ENCODE results near the gene SORCS2.

The SORCS2 gene

GRCh38 chr4:7638984-7639789 lies 446.8 kb downstream of the SORCS2 start:
- DNase-seq (no peak), ATAC-seq (replicated peaks) (peak; percentile 32)
- Mint-ChIP-seq H3K4me3 (no peak overlapping the region), H3K36me3 (ENCODE audit: insufficient read depth) (no peaks in the 10 kb centered on the region), H3K27ac (no peak overlapping the region), H3K4me1 (ENCODE audit: low read depth in 2 of 2) (peaks cover 9 to 14% of the 10 kb centered on the region in 2 donors), H3K27me3 (peaks cover 0 to 10% of the 10 kb centered on the region in 2 donors), H3K9me3 (no peaks in the 10 kb centered on the region)

GRCh38 chr4:7640136-7640535 lies 447.8 kb downstream of the SORCS2 start:
- H3K27me3 Mint-ChIP-seq, result peaks cover 0 to 2% of the 10 kb centered on the region in 2 donors
- no peaks in the 10 kb centered on the region for H3K9me3 Mint-ChIP-seq
- no peak for ATAC-seq (replicated peaks)
- H3K4me3 Mint-ChIP-seq, result no peak overlapping the region
- H3K4me1 Mint-ChIP-seq (ENCODE audit: low read depth in 2 of 2), result peaks cover 8% of the 10 kb centered on the region in 2 donors
- DNase-seq, result no peak
- peaks cover 5% of the 10 kb centered on the region for H3K36me3 Mint-ChIP-seq (ENCODE audit: insufficient read depth)
- no peak overlapping the region for H3K27ac Mint-ChIP-seq

GRCh38 chr4:7641712-7642111 lies 449.4 kb downstream of the SORCS2 start:
- Mint-ChIP-seq H3K4me1 (ENCODE audit: low read depth in 2 of 2) (peaks cover 9 to 16% of the 10 kb centered on the region in 2 donors), H3K27me3 (no peaks in the 10 kb centered on the region), H3K9me3 (peaks cover under 1 to 4% of the 10 kb centered on the region in 2 donors), H3K36me3 (ENCODE audit: insufficient read depth) (peaks cover 14% of the 10 kb centered on the region), H3K27ac (no peak overlapping the region), H3K4me3 (no peak overlapping the region)
- DNase-seq (no peak), ATAC-seq (replicated peaks) (no peak)

- Mint-ChIP-seq H3K4me3 (no peak overlapping the region), H3K36me3 (ENCODE audit: insufficient read depth) (peaks cover 14% of the 10 kb centered on the region), H3K4me1 (ENCODE audit: low read depth in 2 of 2) (peaks cover 21 to 28% of the 10 kb centered on the region in 2 donors), H3K27ac (peak overlapping the region in 1 of 2 donors; percentile 10), H3K9me3 (peaks cover 3 to 10% of the 10 kb centered on the region in 2 donors), H3K27me3 (no peaks in the 10 kb centered on the region)
- DNase-seq (no peak), ATAC-seq (replicated peaks) (no peak)
Measured at GRCh38 chr4:7642741-7643458, 450.6 kb downstream of the SORCS2 start.

- peaks cover 23% of the 10 kb centered on the region for H3K36me3 Mint-ChIP-seq (ENCODE audit: insufficient read depth)
- H3K4me1 Mint-ChIP-seq (ENCODE audit: low read depth in 2 of 2), result peaks cover 44 to 51% of the 10 kb centered on the region in 2 donors
Measured at GRCh38 chr4:7645158-7645557, 452.8 kb downstream of the SORCS2 start.

GRCh38 chr4:7645956-7646355 lies 453.6 kb downstream of the SORCS2 start:
- DNase-seq, result no peak

More at GRCh38 chr4:7645158-7645557, 452.8 kb downstream of the SORCS2 start:
- ATAC-seq (replicated peaks) (no peak), DNase-seq (no peak)
- Mint-ChIP-seq H3K9me3 (peaks cover 3 to 10% of the 10 kb centered on the region in 2 donors), H3K4me3 (peak overlapping the region in 1 of 2 donors; percentile 47), H3K27me3 (no peaks in the 10 kb centered on the region), H3K27ac (peak overlapping the region; percentile 81 to 97)

GRCh38 chr4:7646384-7647061 lies 454.2 kb downstream of the SORCS2 start:
- ATAC-seq (replicated peaks) (peak; percentile 21), DNase-seq (peak; percentile 33 to 48 (median 41))
- H3K27ac Mint-ChIP-seq, result peak overlapping the region; percentile 97 to 98
- peaks cover 3 to 10% of the 10 kb centered on the region in 2 donors for H3K9me3 Mint-ChIP-seq
- peaks cover 26% of the 10 kb centered on the region for H3K36me3 Mint-ChIP-seq (ENCODE audit: insufficient read depth)
- peaks cover 54 to 62% of the 10 kb centered on the region in 2 donors for H3K4me1 Mint-ChIP-seq (ENCODE audit: low read depth in 2 of 2)
- H3K4me3 Mint-ChIP-seq, result peak overlapping the region; percentile 61 to 74
- H3K27me3 Mint-ChIP-seq, result no peaks in the 10 kb centered on the region

More at GRCh38 chr4:7645956-7646355, 453.6 kb downstream of the SORCS2 start:
- Mint-ChIP-seq H3K9me3 (peaks cover 3 to 10% of the 10 kb centered on the region in 2 donors), H3K4me1 (ENCODE audit: low read depth in 2 of 2) (peaks cover 48 to 57% of the 10 kb centered on the region in 2 donors), H3K36me3 (ENCODE audit: insufficient read depth) (peaks cover 26% of the 10 kb centered on the region), H3K4me3 (peak overlapping the region; percentile 61 to 74), H3K27ac (peak overlapping the region; percentile 97 to 98), H3K27me3 (no peaks in the 10 kb centered on the region)
- ATAC-seq (replicated peaks), result no peak

- Mint-ChIP-seq H3K27ac (peak overlapping the region; percentile 97 to 98), H3K27me3 (no peaks in the 10 kb centered on the region), H3K4me3 (peak overlapping the region; percentile 61 to 74), H3K36me3 (ENCODE audit: insufficient read depth) (peaks cover 26% of the 10 kb centered on the region), H3K9me3 (peaks cover 3 to 10% of the 10 kb centered on the region in 2 donors), H3K4me1 (ENCODE audit: low read depth in 2 of 2) (peaks cover 60 to 68% of the 10 kb centered on the region in 2 donors)
- ATAC-seq (replicated peaks), result no peak
- DNase-seq, result no peak
Measured at GRCh38 chr4:7647186-7647585, 454.8 kb downstream of the SORCS2 start.

- H3K4me3 Mint-ChIP-seq, result peak overlapping the region; percentile 61 to 74
- no peak for ATAC-seq (replicated peaks)
- no peaks in the 10 kb centered on the region for H3K27me3 Mint-ChIP-seq
- H3K4me1 Mint-ChIP-seq (ENCODE audit: low read depth in 2 of 2), result peaks cover 67 to 74% of the 10 kb centered on the region in 2 donors
- peaks cover 26% of the 10 kb centered on the region for H3K36me3 Mint-ChIP-seq (ENCODE audit: insufficient read depth)
- no peak for DNase-seq
- H3K9me3 Mint-ChIP-seq, result peaks cover 3 to 10% of the 10 kb centered on the region in 2 donors
- peak overlapping the region; percentile 97 to 98 for H3K27ac Mint-ChIP-seq
Measured at GRCh38 chr4:7647600-7648543, 455.5 kb downstream of the SORCS2 start.

- ATAC-seq (replicated peaks) (no peak), DNase-seq (no peak)
- peak overlapping the region; percentile 97 to 98 for H3K27ac Mint-ChIP-seq
- peaks cover 71 to 79% of the 10 kb centered on the region in 2 donors for H3K4me1 Mint-ChIP-seq (ENCODE audit: low read depth in 2 of 2)
- no peaks in the 10 kb centered on the region for H3K27me3 Mint-ChIP-seq
- H3K36me3 Mint-ChIP-seq (ENCODE audit: insufficient read depth), result peaks cover 26% of the 10 kb centered on the region
- peak overlapping the region; percentile 50 to 61 for H3K4me3 Mint-ChIP-seq
- peaks cover 3 to 10% of the 10 kb centered on the region in 2 donors for H3K9me3 Mint-ChIP-seq
Measured at GRCh38 chr4:7648544-7649395, 456.4 kb downstream of the SORCS2 start.

GRCh38 chr4:7649411-7649740 lies 457.0 kb downstream of the SORCS2 start:
- peaks cover 26% of the 10 kb centered on the region for H3K36me3 Mint-ChIP-seq (ENCODE audit: insufficient read depth)
- H3K27ac Mint-ChIP-seq, result peak overlapping the region; percentile 97 to 98
- peaks cover 72 to 84% of the 10 kb centered on the region in 2 donors for H3K4me1 Mint-ChIP-seq (ENCODE audit: low read depth in 2 of 2)
- H3K9me3 Mint-ChIP-seq, result peaks cover 3 to 10% of the 10 kb centered on the region in 2 donors
- H3K27me3 Mint-ChIP-seq, result no peaks in the 10 kb centered on the region
- peak overlapping the region; percentile 42 to 61 for H3K4me3 Mint-ChIP-seq
- no peak for ATAC-seq (replicated peaks)
- DNase-seq, result no peak
